RWPE1 (cell line): ENCODE measurements around the gene BORCS5.
"Not testable (repeated sequence)": the region's sequence is repeated elsewhere in the genome, so short reads cannot be mapped to it uniquely, and the experiment has no call there.

ENCODE experiments used
- CTCF ChIA-PET: fragments of 350-600 bp; sonication (Branson Sonifier 250); formaldehyde crosslinking; extraction: SDS; loops from one replicate; lab custom pipeline; 2021; lab: Yijun Ruan, JAX
- POLR2A ChIA-PET: fragments of 400-600 bp; formaldehyde crosslinking; extraction: SDS; loops from one replicate; lab custom pipeline; 2020; ENCODE audit warnings: antibody characterized with exemption; ENCODE audit not compliant: low non-redundant PET; lab: Yijun Ruan, JAX
- DNase-seq: peaks from one replicate; pipeline ENCODE4 v3.0.0; 2012; ENCODE audit warnings: low spot score
- H3K27ac ChIP-seq: fragments of 450-650 bp; 2 replicates; pipeline ENCODE4 v1.5.1; 2017
- TF ChIP-seq, protein P1 (sequence below): fragments of 450-650 bp; conservative IDR thresholded peaks from 2 replicates; pipeline ENCODE4 v1.5.1; 2017; ENCODE audit warnings: low read depth, mild to moderate bottlenecking

The BORCS5 gene

DNA sequence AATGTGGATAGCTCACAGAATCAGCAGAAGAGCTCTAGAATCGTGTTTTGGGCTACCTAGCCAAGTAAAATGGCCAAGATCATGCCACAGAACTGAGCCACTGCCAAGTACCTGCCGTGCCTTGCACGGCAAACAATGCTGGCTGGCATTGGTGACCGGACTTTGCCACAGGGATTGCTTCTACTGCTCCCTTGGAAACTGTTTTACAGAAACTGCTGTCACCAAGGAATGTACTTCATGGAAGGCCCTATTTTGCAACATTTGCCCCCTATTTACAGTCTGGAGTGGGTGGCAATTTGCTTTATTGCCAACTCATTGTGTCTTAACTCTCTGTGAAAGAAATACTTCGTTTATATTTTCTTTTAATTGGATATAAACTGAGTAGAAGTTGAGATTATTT lies 49.0 kb downstream of the BORCS5 start:
- ChIA-PET CTCF (interaction anchor here (0.7 kb wide), 1 partner anchor 138 kb away, joined by 3 read pairs; no protein-coding TSS in a partner anchor), POLR2A (no interaction called here)

GRCh38 chr12:12406762-12407161 lies 49.9 kb downstream of the BORCS5 start:
- TF ChIP-seq, protein P1, sequence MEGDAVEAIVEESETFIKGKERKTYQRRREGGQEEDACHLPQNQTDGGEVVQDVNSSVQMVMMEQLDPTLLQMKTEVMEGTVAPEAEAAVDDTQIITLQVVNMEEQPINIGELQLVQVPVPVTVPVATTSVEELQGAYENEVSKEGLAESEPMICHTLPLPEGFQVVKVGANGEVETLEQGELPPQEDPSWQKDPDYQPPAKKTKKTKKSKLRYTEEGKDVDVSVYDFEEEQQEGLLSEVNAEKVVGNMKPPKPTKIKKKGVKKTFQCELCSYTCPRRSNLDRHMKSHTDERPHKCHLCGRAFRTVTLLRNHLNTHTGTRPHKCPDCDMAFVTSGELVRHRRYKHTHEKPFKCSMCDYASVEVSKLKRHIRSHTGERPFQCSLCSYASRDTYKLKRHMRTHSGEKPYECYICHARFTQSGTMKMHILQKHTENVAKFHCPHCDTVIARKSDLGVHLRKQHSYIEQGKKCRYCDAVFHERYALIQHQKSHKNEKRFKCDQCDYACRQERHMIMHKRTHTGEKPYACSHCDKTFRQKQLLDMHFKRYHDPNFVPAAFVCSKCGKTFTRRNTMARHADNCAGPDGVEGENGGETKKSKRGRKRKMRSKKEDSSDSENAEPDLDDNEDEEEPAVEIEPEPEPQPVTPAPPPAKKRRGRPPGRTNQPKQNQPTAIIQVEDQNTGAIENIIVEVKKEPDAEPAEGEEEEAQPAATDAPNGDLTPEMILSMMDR = no peak
- POLR2A ChIA-PET = no interaction called here

More for the DNA sequence above, 49.0 kb downstream of the BORCS5 start:
- DNase-seq = no peak
- H3K27ac ChIP-seq = no peak overlapping the region
- TF ChIP-seq, protein P1 = no peak

GRCh38 chr12:12408265-12408690 lies 51.4 kb downstream of the BORCS5 start:
- H3K27ac ChIP-seq = no peak overlapping the region
- no peak for DNase-seq
- CTCF ChIA-PET = no interaction called here
- TF ChIP-seq, protein P1 = no peak
- POLR2A ChIA-PET = no interaction called here

More at GRCh38 chr12:12406762-12407161, 49.9 kb downstream of the BORCS5 start:
- CTCF ChIA-PET = no interaction called here
- DNase-seq = no peak
- no peak overlapping the region for H3K27ac ChIP-seq

- DNase-seq, H3K27ac ChIP-seq, CTCF ChIA-PET, POLR2A ChIA-PET: not testable (repeated sequence)
These were observed 52.5 kb downstream of the BORCS5 start for GRCh38 chr12:12409337-12409736.

DNA sequence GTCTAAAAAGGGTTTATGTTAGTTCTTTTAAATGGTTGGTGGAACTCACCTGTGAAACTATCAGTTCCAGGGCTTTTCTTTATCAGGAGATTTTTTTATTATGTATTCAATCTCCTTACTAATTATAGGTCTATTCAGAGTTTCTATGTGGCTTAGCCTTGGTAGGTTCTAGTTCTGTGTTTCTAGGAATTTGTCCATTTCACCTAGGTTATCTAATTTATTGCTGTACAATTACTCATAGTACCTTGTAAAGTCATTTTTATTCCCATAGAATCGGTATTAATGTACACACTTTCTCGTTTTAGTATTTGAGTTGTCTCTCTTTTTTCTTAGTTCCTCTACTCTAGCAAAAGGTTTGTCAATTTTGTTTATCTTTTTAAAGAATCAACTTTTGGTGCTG lies 59.0 kb downstream of the BORCS5 start:
- no peak for DNase-seq
- no peak overlapping the region for H3K27ac ChIP-seq
- ChIA-PET POLR2A (no interaction called here), CTCF (no interaction called here)
- TF ChIP-seq, protein P1 = no peak

DNA sequence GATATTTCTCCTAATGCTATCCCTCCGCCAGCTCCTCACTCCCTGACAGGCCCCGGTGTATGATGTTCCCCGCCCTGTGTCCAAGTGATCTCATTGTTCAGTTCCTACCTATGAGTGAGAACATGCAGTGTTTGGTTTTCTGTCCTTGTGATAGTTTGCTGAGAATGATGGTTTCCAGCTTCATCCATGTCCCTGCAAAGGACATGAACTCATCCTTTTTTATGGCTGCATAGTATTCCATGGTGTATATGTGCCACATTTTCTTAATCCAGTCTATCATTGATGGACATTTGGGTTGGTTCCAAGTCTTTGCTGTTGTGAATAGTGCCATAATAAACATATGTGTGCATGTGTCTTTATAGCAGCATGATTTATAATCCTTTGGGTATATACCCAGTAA lies 62.3 kb downstream of the BORCS5 start:
- DNase-seq, H3K27ac ChIP-seq, POLR2A ChIA-PET: not testable (repeated sequence)
- CTCF ChIA-PET = interaction anchor here (0.6 kb wide), 1 partner anchor 458 kb away, joined by 3 read pairs; no protein-coding TSS in a partner anchor

- ChIA-PET POLR2A (no interaction called here), CTCF (no interaction called here)
- no peak for DNase-seq
- no peak overlapping the region for H3K27ac ChIP-seq
- TF ChIP-seq, protein P1 = no peak
These were observed 66.5 kb downstream of the BORCS5 start for GRCh38 chr12:12423367-12423766.

DNA sequence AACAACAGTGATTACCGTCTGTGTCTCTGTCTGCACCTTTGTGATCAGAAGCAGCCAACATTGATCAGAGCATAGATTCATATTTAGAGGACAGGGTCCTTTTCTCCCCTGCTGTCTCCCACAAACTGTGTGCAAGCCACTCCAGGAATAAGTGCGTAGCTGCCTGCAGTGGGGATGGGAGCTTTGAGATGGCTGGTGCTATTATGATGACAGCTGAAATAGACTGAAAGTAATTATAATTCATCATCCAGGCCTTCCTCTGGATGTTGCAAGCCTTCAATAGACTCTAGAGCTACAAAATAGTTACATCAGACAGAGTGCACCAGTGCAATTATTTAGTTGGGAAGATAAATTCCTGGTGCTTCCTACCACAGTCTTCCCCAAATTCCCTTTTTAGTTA lies 68.1 kb downstream of the BORCS5 start:
- ChIA-PET POLR2A (no interaction called here), CTCF (no interaction called here)
- H3K27ac ChIP-seq = no peak overlapping the region
- TF ChIP-seq, protein P1 = no peak
- no peak for DNase-seq
